ENCODE measurements around the gene FNDC11.

The FNDC11 gene

GRCh38 chr20:63591147-63591533, 37.2 kb downstream of the FNDC11 start:
- Histone ChIP-seq H3K4me1 (ENCODE audit: low read depth, poor library complexity, severe bottlenecking) (no peaks in the 10 kb centered on the region), H3K36me3 (ENCODE audit: insufficient read depth) (no peaks in the 10 kb centered on the region), H3K27me3 (ENCODE audit: insufficient read depth, low read depth) (peaks cover 1% of the 10 kb centered on the region; the same call in 1 of the 2 replicates), H4K20me1 (ENCODE audit: insufficient read depth) (no peaks in the 10 kb centered on the region), H3K79me2 (ENCODE audit: insufficient read depth, low read depth) (no peaks in the 10 kb centered on the region), H3K27ac (no peak overlapping the region), H3K4me3 (IDR thresholded peaks at IDR 0.05; ENCODE audit: insufficient read depth, low read depth, low read length) (no peak overlapping the region), H2AFZ (ENCODE audit: low read depth) (no peak overlapping the region), H3K9ac (no peak overlapping the region), H3K4me2 (no peak overlapping the region)
- TF ChIP-seq CTCF (conservative IDR thresholded peaks at IDR 0.05; ENCODE audit: low read depth, low read length) = no peak

- H3K4me3 ChIP-seq (IDR thresholded peaks at IDR 0.05; ENCODE audit: insufficient read depth, low read depth, low read length) = no peak overlapping the region
- H3K4me1 ChIP-seq (ENCODE audit: low read depth, poor library complexity, severe bottlenecking) = no peaks in the 10 kb centered on the region
- no peak overlapping the region for H3K4me2 ChIP-seq
- no peaks in the 10 kb centered on the region for H3K79me2 ChIP-seq (ENCODE audit: insufficient read depth, low read depth)
- H4K20me1 ChIP-seq (ENCODE audit: insufficient read depth) = no peaks in the 10 kb centered on the region
- H3K27ac ChIP-seq = no peak overlapping the region
- H3K27me3 ChIP-seq (ENCODE audit: insufficient read depth, low read depth) = no peaks in the 10 kb centered on the region
- H3K36me3 ChIP-seq (ENCODE audit: insufficient read depth) = no peaks in the 10 kb centered on the region
- no peak overlapping the region for H2AFZ ChIP-seq (ENCODE audit: low read depth)
- no peak overlapping the region for H3K9ac ChIP-seq
- TF ChIP-seq CTCF (conservative IDR thresholded peaks at IDR 0.05; ENCODE audit: low read depth, low read length) = no peak
These were observed 37.9 kb downstream of the FNDC11 start for GRCh38 chr20:63591786-63592355.

- Histone ChIP-seq H3K36me3 (ENCODE audit: insufficient read depth) (no peaks in the 10 kb centered on the region), H3K9ac (no peak overlapping the region), H3K27me3 (ENCODE audit: insufficient read depth, low read depth) (no peaks in the 10 kb centered on the region), H3K4me2 (no peak overlapping the region), H3K4me1 (ENCODE audit: low read depth, poor library complexity, severe bottlenecking) (no peaks in the 10 kb centered on the region), H3K4me3 (IDR thresholded peaks at IDR 0.05; ENCODE audit: insufficient read depth, low read depth, low read length) (no peak overlapping the region), H3K79me2 (ENCODE audit: insufficient read depth, low read depth) (no peaks in the 10 kb centered on the region), H4K20me1 (ENCODE audit: insufficient read depth) (no peaks in the 10 kb centered on the region), H3K27ac (no peak overlapping the region), H2AFZ (ENCODE audit: low read depth) (no peak overlapping the region)
- TF ChIP-seq CTCF (conservative IDR thresholded peaks at IDR 0.05; ENCODE audit: low read depth, low read length) = no peak
These were observed 38.7 kb downstream of the FNDC11 start for GRCh38 chr20:63592661-63593060.

GRCh38 chr20:63594043-63594561, 40.1 kb downstream of the FNDC11 start:
- no peak overlapping the region for H2AFZ ChIP-seq (ENCODE audit: low read depth)
- no peak overlapping the region for H3K4me3 ChIP-seq (IDR thresholded peaks at IDR 0.05; ENCODE audit: insufficient read depth, low read depth, low read length)
- no peak for TF ChIP-seq CTCF (conservative IDR thresholded peaks at IDR 0.05; ENCODE audit: low read depth, low read length)
- H3K4me1 ChIP-seq (ENCODE audit: low read depth, poor library complexity, severe bottlenecking) = no peaks in the 10 kb centered on the region
- no peak overlapping the region for H3K9ac ChIP-seq
- no peak overlapping the region for H3K27ac ChIP-seq
- H3K79me2 ChIP-seq (ENCODE audit: insufficient read depth, low read depth) = no peaks in the 10 kb centered on the region
- H4K20me1 ChIP-seq (ENCODE audit: insufficient read depth) = no peaks in the 10 kb centered on the region
- no peaks in the 10 kb centered on the region for H3K27me3 ChIP-seq (ENCODE audit: insufficient read depth, low read depth)
- no peaks in the 10 kb centered on the region for H3K36me3 ChIP-seq (ENCODE audit: insufficient read depth)
- no peak overlapping the region for H3K4me2 ChIP-seq
